Stimulated activated CD4-positive, alpha-beta T cell treated with anti-CD3 and anti-CD28 coated beads, Interleukin-15, amount 100 ng/mL, for 48 hours (primary cell): Measurements from ENCODE around the gene ZCCHC2.

Experiments
- DNase-seq, 2 donors: peaks; one replicate each; pipeline ENCODE4 v3.0.0-alpha.2; 2020; ENCODE audit warnings: low read depth in 2 of 2

ZCCHC2 gene

DNA sequence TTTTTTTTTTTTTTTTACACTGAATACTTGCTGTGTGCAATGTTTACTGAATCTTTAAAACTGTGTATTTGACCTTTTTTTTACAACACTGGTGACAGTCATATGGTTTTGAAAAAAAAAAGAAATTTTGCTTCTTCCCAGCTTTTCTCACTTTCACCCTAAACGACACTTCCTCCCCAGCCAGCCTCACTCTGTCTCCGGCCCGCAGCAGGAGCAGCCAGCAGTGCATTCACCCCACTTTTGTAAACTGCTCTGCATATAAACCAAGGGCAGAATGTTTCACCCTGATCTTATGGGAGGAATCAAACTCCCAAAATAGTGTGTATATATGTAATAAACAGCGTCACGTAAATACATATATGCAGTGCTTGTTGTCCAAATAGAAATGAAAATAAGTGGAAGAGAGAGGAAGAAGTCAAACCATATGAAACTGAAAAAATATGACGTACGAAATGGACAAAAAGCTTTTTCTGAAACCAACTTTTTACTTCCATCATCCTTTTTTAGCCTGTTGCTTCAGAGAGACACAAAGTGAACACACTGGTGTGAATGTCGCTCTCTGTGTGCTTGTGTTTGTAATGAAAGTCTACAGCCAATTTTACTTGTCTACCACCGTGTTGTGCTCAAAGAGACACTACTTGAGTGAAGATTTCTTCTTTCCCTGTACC lies 54.2 kb downstream of the ZCCHC2 start:
- no peak for DNase-seq

DNA sequence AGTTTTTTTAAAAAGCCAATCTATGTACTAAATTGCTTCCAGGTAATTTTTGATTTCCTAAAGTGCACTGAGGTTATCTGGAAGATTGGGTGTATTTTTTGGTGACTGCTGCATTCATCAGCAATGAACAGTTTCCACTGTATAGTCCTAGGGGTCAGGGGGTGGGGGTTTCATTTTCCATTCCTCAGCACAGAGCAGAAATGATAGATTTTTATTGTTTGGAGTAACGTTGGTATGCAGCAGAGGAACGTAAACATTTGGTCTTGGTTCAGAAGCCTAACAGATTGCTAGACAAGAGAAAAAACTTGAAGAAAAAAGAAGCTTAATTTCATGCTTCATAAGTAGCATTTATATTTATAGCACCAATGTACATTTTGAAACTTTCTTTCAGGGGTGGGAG lies 54.9 kb downstream of the ZCCHC2 start:
- DNase-seq: no peak

DNA sequence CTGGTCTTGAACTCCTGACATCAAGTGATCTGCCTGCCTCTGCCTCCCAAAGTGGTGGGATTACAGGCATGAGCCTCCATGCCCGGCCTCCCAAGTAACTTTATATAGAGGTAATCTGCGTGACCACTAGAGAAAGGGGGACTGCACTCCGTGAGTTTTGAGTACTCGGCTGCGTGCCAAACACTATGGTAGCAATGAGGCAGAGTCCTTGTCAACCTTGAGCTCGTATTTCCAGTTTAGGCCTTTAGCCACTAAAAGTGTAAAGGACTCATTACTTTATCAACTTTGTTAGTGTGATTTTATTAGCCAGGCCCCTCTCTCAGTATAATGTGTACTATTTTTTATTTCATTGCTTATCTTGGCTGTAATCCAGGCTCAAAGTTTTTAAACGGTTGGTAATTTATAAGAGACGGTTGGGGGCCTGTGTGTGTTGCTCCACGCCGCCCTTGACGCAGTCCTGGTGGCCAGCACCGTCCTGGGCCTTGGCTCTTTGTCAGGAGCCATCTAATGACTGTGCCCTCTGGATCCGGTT lies 56.2 kb downstream of the ZCCHC2 start:
- no peak for DNase-seq

DNA sequence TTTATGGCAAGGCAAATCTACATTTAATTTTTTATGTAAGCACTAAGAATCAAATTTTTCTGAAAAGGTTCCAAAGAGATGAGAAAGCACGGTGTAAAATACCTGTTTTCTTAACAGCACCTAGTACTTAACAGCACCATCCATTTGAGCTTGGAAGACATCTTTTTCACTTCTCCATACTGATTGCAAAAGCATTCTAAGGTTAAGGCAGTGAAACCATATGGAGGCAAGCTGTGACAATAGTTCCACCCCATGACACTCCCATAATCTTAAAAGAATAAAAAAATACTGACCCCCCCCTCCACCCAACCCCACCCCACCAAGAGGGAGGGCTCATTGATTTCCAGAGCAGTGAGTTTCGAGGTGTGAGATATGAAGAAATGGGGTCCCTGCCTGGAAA lies 60.6 kb downstream of the ZCCHC2 start:
- no peak for DNase-seq

DNA sequence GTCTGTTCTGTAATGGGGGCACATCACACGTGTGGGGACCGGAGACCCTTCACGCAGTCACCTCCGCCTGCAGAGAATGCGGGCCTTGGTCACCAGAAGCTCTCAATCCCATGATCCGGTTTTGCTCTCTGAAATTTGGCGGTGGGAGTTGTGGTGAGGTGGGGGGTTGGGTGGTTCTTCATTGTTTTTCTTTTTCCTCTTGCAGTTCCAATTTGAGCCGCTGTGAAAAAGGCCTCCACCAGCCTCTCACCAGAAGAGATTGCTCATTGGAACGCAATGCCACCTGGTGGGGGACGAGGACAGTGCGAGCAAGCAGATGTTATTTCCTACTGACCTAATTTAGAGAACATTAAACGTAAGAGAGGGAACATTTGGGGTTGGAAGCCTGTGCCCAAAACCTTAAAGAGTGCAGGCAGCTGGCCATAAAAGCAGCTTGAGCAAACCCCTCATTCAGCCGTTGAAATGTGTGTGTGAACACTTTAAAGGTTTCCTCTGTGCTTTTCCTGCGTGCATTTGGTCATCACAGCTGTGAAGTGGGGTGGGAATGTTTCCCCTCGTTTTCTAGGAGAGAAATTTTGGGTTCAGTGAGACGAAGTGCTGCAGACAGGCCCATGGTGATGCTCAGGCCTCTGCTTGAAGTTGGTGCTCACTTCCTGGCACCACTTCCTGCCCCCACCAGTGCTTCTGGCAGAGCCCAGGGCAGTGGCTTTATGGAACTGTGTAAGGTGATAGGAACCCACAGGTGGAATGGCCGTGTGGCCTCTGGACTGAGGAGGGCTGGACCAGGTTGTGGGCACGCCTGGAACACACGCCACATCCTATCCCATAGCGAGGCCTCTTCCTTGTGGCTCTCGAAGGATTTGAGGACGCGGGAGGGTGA lies 61.7 kb downstream of the ZCCHC2 start:
- DNase-seq: peak; percentile 78 to 83

DNA sequence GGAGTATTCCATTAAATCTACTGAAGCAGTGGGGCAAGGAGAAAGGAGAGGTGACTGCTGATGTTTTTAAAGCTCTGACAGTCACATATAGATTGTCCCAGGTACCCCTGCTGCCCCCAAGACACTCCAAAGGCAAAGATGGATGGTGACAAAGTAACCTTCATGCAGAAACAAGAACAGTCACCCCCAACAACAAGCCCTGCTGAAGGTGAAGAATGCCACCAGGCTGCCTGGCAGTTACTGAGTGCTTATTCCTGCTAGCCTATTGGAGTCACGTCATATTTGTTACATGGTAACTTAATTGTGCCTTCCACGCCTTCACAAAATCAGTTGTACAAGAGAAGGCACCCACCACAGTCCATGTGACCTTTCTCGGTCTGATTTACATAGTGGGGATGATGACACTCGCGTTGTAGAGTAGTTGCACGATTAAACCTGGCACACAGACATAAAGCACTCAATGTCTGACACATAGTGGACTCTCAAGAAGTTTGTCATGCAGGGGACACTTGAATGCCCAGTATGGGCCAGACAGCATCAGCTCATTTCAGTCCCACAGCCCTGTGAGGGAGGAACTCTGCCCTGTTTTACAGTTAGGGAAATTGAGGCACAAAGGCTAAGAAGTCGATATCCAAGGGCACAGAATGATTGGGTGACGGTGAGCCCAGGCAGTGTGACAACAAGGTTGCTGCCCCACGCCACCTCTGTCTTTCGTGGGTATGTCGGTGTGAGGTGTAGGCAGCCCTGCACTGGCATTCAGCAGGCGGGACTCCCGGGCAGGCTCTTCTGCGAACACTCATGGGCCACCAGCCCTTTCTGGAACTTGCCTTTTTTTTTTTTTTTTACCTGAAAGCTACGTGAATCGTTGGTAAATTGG lies 62.7 kb downstream of the ZCCHC2 start:
- DNase-seq: peak; percentile 39 to 49

DNA sequence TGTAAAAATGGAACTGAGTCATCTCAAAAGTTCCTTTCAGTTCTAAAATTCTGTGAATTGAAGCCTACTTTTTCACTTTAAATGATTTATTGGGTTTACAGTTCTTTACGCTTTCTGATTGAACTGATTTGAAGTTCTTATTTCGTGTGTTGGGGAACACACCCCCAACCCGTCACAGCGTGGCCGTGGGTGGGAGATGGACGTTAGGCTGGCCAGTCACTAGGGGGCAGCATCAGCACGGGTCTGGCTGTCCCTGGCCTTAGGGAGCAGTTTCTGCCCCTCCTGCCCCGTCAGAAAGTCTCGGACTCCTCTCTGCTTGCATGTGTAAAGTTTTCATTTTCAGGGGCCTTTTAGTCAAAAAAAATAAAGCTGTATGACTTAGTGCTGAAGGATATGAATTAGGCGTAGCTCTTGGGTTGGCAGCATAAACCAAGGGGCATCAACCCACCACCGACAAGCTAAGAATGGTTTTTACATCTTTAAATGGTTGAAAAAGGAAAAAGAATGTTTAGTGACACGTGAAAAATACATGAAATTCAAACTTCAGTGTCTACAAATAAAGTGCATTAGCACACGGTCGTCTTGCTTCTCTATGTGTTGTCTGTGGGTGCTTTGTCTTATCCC lies 63.4 kb downstream of the ZCCHC2 start:
- DNase-seq: peak; percentile 73 to 85

DNA sequence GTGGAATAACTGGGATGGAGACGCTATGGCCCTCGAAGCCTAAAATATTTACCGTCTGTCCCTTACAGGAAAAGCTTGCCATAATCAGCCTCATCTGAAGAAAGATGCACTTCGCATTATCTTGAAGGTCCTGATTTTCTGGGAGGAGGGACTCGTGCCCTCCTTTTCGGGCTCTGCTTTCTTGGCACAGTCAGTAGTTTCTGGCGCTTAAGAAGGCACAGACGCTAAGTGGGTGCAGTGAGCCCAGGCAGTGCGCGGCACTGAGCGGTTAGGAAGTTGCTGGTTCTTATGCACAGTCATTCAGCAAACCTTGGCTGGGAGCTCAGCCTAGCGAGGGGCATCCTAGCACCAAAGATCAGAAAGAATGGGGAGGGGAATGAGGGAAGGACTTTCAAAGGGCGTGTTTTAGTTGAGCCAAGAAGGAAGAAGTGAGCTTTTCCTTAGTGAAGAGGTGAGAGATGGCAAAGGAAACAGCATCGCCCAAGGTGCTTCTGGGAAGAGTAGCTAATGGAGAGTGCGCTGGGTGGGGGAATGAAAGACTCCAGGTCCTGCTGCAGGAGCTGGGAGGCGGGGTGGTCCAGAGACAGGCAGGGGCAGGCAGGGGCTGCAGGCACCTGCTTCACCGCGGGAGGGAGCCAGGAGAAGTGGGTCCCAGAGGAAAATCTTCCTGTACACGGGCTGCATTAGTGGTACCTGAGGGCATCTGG lies 64.1 kb downstream of the ZCCHC2 start:
- DNase-seq: no peak

DNA sequence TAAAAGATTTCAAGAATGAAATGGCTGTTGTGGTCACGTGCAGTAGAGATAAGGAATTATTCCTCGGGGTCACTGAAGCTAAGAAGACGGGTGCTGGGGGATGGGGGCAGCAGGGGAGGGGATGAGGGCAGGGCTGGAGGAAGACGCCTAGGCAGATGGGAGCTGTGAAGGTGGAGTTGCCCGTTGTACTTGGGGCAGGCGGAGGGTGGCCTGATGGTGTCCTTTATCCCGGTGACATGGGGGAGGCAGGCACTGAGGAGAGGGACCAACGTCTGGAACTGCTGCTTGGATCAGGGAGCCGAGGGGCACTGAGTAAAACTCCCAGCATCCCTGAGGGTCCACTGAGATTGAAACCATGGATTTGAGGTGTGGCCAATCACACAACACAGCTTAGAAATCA lies 64.9 kb downstream of the ZCCHC2 start:
- DNase-seq: no peak

DNA sequence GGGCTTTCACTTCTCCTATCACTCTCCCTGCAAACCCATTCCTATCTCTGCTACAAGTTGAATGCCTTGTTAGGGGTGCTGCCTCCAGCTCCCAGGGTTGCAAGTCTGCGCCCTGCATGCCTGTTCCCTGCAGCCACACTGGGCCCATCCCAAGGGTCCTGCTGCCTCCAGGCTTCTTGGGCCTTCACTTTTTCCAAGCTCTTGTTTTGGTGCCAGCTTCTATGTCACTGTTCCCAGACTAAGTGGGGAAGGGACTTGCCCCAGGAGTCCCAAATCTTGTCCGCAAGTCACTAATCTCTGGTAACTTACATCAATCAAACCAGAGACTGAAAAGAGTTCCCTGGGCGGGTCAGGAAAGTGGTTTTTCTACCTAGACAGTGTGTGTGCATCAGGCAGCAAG lies 65.4 kb downstream of the ZCCHC2 start:
- no peak for DNase-seq

DNA sequence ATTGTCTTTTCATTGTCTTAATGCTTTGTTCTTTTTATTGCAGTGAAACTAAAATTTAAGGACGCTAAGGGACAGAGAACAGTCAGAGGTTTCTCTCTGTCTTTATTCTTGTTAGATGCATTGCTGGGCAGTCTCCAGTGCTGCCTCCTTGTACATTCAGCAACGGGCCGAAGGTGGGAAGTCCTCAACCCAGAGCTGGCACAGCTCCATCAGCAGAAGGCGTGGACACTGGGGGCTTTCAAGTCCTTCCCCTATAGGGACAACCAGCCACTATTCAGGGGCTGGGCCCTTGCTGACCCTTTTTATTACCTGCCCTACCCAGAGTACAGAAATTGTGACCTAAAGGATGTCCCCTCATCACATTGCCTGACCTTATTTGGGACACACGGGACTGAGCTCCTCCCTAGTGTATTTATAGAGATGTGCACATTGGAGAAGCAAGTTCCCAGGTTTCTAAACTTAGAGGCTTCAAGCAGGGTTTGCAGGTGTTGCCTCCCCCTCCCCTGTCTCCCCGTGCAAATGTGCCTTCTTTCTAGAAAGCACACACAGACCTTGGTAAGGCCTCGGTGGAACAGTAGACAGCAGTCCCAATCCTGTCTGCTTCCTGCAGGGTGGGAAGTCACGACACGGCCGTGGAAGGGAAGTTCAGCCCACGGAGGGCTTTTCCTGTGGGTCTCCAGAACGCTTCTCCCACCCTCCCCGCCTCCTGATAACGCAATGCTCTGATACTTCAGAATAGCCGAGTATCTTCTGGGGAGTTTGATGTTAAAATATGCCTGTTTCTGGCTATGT lies 68.2 kb downstream of the ZCCHC2 start:
- DNase-seq: no peak

DNA sequence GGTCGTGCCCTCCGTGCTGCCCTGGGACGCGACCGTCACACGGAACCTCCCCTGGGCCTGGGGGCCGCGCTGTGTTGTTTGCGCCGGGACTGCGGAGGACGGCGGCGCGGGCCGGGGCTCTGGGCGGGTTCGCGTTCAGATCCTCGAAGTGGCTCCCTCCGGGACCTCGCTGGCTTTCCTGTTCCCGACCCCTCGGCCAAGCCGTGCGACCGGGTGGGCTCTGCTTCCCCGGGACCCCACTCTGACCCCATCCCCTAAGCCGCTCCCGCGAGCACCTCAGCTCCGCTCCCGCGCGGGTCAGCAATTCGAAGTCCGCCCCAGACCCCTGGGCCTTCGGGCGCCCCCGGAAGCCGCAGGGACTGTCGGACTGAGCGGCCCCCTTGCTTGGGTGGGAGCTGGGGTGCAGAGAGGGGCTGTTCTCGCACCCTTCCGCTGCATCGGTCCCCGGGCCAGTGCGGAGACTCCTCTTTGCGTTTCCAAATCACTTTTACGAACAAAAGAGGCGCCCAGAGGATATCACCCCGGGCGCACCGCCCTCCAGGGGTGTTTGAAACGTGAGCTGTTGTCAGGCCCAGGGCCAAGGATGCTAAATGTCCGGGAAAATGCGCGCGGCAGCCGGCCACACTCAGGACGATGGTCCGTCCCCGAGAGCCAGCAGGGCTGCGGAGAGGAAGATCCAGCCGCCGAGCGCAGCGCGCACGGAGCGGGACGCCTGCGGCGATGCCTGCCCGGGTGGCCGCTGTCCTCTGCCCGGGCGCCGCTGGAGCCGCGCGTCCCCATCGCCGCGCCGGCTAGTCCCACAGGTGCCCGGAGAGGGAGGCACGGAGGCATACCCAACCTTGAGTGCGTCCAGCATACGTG lies 73.5 kb downstream of the ZCCHC2 start:
- DNase-seq: no peak

DNA sequence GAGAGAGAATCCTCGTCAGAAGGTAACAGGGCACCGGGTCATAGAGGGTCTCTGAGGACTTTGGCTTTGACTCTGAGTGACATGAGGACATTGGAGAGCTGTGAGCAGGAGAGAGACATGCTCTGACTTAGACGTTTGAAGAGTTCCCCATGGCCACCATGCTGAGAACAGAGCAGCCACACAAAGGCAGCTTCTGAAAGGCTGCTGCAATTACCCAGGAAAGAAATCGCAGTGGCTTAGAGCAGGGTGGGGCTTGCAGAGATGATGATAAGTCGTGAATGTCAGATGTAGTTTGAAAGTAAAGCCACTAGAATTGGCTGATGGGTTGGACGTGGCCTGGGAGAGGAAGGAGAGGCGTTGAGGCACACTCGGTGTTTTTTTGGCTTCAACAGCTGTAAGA lies 79.0 kb downstream of the ZCCHC2 start:
- DNase-seq: no peak

DNA sequence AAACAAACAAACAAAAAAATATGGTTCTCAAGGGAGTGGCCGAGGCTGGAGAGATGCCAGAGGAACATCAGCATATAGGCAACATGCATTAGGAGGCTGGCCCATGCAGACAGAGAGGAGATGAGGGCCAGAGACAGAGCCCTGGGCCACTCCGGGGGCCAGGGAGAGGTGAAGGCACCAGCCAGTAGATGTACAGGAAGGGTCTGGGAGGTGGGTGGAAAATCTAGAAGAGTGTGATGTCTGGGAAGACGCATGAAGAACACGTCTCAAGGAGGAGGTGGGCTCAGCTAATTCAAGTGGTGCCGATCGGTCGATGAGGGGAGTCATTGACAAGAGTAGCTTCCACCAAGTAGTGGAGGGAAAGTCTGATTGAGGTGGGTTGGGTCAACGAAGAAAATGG lies 79.9 kb downstream of the ZCCHC2 start:
- DNase-seq: no peak

DNA sequence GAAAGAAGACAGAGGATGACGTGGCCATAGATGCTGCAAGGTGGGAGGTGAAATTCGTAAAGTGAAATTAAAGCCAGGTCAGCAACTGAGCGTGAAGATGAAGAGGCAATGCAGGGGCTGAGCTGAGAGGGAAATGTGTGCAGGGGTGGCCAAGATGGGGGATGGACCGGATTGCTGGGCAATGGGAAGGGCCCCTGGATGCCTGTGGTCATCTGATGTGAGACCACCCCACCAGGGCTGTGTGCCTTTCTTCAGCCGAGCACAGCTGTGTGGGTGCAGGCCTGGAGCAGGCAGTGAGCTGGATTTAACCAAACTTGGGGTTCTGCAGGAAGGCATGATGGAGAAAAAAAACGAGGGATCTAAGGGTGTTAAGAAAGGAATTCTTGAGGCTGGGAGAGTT lies 80.4 kb downstream of the ZCCHC2 start:
- no peak for DNase-seq

DNA sequence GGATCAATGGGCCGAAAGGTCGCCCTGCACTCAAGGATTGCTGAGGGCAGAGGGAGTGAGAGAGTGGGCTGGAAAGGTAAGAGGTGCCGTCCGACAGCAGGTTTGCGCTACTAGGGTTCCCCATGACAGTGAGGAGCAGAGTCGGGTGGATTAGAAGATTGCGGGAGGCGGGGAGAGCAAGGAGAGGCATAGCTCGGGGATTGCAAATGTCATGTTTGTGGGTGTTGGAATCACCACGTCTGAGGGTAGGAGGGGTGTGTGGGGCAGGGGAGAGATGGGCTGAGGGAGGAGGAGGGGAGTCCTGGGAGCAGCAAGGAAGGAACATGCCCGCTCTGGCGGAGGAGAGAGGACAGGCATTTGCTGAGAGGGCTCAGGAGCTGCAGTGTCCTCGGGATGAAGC lies 81.2 kb downstream of the ZCCHC2 start:
- DNase-seq: no peak

DNA sequence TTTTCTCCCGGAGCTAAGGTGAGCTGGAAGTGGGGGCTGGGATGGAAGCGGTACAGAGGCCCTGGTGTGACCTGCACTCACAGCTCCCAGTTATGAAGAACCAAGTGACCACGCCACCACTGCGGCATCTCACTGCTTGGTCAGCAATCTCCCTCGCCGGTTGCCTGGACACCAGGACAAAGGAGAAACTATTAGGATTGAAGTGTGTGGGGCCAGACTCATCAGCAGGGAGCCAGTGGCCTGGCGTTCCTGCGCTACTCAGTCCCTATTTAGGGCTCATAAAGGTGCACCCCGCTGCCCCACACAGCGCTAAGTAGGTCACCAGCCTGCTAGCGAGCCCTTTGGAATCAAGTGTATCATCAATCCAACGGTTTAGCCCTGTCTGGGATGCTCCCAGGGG lies 82.9 kb downstream of the ZCCHC2 start:
- DNase-seq: no peak

DNA sequence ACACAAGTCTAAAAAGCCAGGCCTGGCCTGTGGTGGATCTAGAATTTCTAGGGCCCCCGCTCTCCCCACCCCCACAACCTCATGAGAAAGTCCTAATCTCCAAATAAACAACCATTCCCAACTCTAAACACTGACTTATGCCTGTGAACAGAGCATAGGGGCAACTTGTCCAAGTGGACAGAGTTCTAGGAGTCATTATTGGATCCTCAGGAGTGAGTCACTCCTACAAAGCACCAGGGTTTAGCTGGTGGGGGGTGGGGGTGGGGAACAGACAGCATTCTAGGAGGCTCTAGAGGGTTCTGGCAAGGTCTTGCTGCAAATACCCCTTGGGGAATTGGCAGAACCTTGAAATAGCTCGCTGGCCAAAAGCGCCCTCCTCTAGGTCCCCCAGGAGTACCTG lies 83.3 kb downstream of the ZCCHC2 start:
- no peak for DNase-seq

DNA sequence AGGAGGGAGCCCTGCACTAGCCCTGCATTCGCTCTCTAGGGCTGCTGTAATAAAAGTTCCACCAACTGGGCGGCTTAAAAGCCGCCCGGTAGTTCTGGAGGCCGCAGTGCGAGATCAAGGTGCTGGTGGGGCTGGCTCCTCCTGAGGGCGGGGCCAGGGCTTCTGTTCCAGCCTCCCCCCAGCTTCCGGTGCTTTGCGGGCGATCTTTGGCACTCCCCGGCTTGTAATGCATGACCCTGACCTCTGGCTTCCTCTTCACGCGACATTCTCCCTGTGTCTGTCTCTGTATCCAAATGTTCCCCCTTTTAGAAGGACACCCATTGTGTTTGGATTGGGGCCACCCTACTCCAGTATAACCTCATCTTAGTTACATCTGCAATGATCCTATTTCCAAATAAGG lies 84.5 kb downstream of the ZCCHC2 start:
- DNase-seq: no peak
